GM12872 (cell line): Measurements from ENCODE around the gene SLC38A5.

Experiments used
- TF ChIP-seq, protein P1 (sequence below): IDR thresholded peaks from 3 replicates; pipeline ENCODE4 v1.5.1; 2011; ENCODE audit warnings: low read depth, mild to moderate bottlenecking, low read length, moderate library complexity; ENCODE audit not compliant: insufficient read depth

Gene SLC38A5

DNA sequence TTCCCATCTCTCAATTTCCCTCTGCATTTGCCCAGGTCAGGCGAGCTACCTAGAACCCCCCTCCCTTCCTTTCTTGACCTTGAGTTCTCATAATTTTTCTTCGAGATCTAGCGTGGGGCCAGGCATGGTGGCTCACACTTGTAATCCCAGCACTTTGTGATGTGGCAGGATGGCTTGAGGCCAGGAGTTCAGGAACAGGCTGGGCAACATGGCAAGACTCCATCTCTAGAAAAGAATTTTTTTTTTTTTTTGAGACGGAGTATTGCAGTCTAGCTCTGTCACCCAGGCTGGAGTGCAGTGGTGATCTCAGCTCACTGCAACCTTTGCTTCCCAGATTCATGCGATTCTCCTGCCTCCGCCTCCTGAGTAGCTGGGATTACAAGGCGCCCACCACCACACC, 34.2 kb upstream of the SLC38A5 start:
- TF ChIP-seq, protein P1, sequence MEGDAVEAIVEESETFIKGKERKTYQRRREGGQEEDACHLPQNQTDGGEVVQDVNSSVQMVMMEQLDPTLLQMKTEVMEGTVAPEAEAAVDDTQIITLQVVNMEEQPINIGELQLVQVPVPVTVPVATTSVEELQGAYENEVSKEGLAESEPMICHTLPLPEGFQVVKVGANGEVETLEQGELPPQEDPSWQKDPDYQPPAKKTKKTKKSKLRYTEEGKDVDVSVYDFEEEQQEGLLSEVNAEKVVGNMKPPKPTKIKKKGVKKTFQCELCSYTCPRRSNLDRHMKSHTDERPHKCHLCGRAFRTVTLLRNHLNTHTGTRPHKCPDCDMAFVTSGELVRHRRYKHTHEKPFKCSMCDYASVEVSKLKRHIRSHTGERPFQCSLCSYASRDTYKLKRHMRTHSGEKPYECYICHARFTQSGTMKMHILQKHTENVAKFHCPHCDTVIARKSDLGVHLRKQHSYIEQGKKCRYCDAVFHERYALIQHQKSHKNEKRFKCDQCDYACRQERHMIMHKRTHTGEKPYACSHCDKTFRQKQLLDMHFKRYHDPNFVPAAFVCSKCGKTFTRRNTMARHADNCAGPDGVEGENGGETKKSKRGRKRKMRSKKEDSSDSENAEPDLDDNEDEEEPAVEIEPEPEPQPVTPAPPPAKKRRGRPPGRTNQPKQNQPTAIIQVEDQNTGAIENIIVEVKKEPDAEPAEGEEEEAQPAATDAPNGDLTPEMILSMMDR: no peak

DNA sequence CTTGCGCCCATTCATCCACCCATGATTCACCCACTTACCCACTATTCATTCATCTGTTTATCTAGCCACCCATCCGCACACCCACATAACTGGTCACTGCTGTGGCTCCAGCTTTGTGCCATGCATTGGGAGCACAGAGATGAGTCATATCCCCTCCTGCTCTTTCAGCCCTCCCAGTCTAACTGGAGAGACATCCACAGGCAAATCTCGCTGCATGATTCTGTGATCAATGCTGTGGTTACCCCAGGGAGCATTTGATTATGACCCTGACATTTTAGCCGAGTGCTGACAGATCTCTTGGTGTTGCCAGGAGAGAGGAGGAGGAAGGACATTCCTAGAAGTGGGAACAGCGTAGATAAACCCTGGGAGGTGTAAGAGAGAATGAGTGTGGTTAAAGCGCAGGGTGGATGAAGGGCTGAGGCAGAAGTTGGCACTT, 28.3 kb upstream of the SLC38A5 start:
- TF ChIP-seq, protein P1: no peak

DNA sequence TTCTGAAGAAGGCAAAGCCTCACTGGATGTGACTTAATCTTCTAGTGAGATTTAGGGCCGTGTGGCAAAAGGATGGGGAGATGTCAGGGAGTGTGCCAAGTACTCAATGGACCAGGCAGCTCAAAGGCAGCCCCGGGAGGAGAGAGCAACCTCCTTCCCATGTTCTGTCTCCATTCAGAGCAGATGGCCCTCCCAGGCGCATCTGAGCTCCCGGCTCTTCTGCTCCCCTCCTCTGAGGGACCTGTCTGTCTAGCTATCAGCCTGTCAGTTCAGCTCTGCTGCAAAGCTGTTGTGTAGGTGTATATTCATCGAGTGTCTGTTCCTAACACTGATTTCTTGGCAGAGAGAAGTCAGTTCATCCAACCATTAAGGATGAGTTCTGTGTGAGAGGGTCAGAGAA, 27.8 kb upstream of the SLC38A5 start:
- TF ChIP-seq, protein P1: no peak

DNA sequence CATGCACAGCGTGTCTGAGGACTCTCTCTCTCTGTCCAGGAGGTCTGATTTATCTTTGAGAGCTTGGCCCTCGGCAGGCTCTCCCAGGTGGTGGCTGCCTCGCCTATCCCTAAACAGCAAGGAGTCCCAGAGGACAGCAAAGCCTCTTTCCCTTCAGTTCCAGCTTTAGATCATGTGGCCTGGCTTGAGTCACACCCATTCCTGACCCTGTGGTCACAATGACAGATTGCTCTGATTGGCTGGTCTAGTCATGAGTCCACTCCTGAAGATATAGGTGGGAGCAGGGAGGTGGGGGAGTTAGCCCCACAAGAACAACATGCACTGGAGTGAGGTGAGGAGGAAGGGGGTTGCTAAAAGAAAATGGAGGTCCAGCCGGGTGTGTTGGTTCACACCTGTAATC, 26.6 kb upstream of the SLC38A5 start:
- TF ChIP-seq, protein P1: no peak

DNA sequence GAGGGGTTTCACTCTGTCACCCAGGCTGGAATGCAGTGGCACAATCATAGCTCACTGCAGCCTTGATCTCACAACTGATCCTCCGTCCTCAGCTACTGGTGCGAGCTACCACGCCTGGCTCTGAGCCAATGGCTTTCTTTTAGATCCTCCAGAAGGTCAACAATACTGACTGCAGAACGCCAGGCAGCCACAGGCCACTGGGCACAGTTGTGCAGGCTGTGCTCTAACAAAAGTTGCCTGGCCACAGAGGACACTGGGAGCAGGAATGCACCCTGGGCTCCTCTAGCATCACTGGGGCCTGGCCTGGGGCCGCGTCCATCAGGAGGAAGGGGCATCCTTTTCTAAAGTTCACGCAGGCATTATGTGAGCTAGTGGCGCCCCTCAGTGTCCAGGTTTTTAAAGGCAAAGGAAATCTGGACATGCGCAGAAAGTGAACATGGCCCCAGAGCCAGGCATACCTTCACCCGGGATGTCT, 23.9 kb upstream of the SLC38A5 start:
- TF ChIP-seq, protein P1: no peak; the same call in 2 of the 3 replicates

DNA sequence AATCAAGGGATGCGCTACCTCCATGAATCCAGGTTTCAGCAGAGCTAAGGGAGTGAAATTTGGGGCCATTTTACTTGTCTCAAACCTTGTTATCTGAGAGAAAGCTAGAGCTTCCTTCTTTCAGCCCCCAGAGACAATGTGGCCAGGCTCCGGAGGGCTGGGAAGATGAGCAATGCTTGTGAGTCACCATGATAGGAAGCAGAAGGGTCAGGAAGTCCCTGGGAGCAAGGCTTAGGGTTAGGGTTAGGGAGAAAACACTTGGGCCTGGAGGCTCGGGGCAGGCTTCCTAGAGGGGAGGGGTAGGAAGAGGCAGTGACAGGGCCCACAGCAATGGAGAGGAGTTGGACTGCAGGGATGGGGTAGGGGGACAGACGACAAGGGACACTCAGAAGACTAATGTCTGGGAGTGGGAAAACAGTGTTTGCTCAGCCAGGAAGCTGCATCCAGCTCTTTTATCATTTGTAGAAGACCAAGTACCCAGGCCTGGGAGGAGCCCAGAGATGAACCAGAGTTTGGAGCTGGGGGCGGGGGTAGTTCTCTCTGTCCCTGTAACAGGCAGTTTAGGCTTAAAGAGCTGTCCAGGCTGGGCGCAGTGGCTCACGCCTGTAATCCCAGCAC, 22.3 kb upstream of the SLC38A5 start:
- TF ChIP-seq, protein P1: no peak

DNA sequence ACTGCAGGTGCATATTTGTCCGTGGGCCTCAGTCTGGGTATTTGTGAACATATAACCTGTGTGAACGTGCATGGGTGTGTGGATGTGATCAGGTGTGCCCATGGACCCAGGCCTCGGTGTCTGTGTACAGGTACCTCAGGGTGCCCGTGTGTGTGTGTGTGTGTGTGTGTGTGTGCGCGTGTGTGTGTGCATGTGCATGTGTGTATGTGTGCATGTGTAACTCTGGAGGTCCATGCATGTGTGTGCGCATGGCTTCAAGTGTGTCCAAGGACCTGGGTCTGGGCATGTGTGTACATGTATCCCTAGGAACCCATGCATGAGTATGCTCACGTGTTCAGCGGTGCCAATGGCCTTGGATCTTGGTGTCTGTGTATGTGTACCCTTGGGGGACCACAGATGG, 21.7 kb upstream of the SLC38A5 start:
- TF ChIP-seq, protein P1: no peak
